Progenitor cell of endocrine pancreas (in vitro differentiated cells): ENCODE results near the gene IQGAP3. TPM values are rescaled to one million over a fixed set of nuclear protein-coding genes. Genes with fewer than 3 reads are reported as not detected.
A peak's percentile ranks its signal among the peaks of the same experiment; 100 is the strongest.

Experiments
- DNase-seq: peaks from one replicate; pipeline ENCODE4 v3.0.0; 2021; ENCODE audit warnings: low spot score; ENCODE audit not compliant: unreplicated experiment
- H3K27ac Mint-ChIP-seq: 2 replicates; pipeline ENCODE4 v1.8.0; 2021; ENCODE audit warnings: mild to moderate bottlenecking, moderate library complexity, mixed read lengths
- H3K27me3 Mint-ChIP-seq: 2 replicates; pipeline ENCODE4 v1.8.0; 2021; ENCODE audit warnings: mixed read lengths
- H3K36me3 Mint-ChIP-seq: 2 replicates; pipeline ENCODE4 v1.8.0; 2022; ENCODE audit warnings: mixed read lengths; ENCODE audit not compliant: insufficient read depth
- H3K4me1 Mint-ChIP-seq: 2 replicates; pipeline ENCODE4 v1.8.0; 2021; ENCODE audit warnings: low read depth, mixed read lengths
- H3K4me3 Mint-ChIP-seq: 2 replicates; pipeline ENCODE4 v1.8.0; 2021; ENCODE audit warnings: low read depth, mild to moderate bottlenecking, moderate library complexity, mixed read lengths
- H3K9me3 Mint-ChIP-seq: 2 replicates; pipeline ENCODE4 v1.8.0; 2021; ENCODE audit warnings: low read depth, mixed read lengths
- total RNA-seq: library from RNA; stranded (reverse); gene quantifications from 2 replicates; pipeline ENCODE4 v1.2.1, GENCODE V29; 2021
- TF ChIP-seq, protein P1 (sequence below): fragments of 200-600 bp; sonication (generic); IDR thresholded peaks from one replicate; pipeline ENCODE4 v1.5.0; 2021; ENCODE audit warnings: antibody characterized with exemption, mild to moderate bottlenecking; ENCODE audit not compliant: unreplicated experiment

Gene IQGAP3
- total RNA-seq, 1 donor from 2014 or later = 29.6 TPM

DNA sequence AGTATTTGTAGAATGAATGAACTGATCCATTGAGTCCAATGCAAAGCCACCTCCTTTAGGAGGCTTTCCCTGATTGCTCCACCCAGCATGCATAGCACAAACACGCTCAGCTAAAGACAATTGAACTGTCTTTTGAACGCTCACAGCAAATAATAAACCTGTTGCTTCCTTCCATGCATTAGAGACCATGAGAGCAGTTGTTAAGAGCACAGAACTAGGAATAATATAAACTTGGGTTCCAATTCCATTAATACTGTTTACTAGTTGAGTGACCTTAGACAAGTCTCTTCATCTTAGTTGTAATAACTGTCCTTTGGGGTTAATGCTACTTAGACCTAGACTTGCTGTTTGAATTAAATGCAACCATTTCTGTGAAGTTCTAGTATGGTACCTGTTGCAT, 65.9 kb downstream of the IQGAP3 start:
- DNase-seq = no peak
- H3K9me3 Mint-ChIP-seq = no peaks in the 10 kb centered on the region
- TF ChIP-seq, protein P1, sequence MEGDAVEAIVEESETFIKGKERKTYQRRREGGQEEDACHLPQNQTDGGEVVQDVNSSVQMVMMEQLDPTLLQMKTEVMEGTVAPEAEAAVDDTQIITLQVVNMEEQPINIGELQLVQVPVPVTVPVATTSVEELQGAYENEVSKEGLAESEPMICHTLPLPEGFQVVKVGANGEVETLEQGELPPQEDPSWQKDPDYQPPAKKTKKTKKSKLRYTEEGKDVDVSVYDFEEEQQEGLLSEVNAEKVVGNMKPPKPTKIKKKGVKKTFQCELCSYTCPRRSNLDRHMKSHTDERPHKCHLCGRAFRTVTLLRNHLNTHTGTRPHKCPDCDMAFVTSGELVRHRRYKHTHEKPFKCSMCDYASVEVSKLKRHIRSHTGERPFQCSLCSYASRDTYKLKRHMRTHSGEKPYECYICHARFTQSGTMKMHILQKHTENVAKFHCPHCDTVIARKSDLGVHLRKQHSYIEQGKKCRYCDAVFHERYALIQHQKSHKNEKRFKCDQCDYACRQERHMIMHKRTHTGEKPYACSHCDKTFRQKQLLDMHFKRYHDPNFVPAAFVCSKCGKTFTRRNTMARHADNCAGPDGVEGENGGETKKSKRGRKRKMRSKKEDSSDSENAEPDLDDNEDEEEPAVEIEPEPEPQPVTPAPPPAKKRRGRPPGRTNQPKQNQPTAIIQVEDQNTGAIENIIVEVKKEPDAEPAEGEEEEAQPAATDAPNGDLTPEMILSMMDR = no peak
- peaks cover 16% of the 10 kb centered on the region for H3K27me3 Mint-ChIP-seq
- H3K4me3 Mint-ChIP-seq = no peak overlapping the region
- H3K36me3 Mint-ChIP-seq = no peaks in the 10 kb centered on the region
- no peak overlapping the region for H3K27ac Mint-ChIP-seq
- H3K4me1 Mint-ChIP-seq = peaks cover 29% of the 10 kb centered on the region

DNA sequence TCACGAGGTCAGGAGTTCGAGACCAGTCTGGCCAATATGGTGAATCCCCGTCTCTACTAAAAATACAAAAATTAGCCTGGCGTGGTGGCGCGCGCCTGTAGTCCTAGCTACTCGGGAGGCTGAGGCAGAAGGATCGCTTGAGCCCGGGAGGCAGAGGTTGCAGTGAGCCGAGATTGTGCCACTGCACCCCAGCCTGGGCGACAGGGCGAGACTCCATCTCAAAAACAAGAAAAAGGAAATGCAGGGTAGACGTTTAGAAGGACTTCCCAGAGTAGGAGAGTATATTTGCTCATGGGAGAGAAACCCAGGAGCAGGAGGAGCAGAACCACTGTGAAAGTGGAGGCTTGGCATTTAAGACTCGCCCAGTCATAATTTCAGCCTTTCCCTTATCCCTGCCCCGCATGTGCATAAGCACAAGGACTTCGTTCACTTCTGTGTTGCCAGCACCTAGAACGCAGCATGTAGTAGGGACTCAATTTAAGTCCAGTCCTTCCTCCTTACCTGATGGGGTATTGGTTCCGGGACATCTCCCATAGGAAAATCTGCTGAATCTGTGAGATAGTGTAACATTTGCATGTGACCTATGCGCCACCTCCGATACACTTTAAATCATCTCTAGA, 66.6 kb downstream of the IQGAP3 start:
- no peak for DNase-seq
- peaks cover 29% of the 10 kb centered on the region for H3K4me1 Mint-ChIP-seq

DNA sequence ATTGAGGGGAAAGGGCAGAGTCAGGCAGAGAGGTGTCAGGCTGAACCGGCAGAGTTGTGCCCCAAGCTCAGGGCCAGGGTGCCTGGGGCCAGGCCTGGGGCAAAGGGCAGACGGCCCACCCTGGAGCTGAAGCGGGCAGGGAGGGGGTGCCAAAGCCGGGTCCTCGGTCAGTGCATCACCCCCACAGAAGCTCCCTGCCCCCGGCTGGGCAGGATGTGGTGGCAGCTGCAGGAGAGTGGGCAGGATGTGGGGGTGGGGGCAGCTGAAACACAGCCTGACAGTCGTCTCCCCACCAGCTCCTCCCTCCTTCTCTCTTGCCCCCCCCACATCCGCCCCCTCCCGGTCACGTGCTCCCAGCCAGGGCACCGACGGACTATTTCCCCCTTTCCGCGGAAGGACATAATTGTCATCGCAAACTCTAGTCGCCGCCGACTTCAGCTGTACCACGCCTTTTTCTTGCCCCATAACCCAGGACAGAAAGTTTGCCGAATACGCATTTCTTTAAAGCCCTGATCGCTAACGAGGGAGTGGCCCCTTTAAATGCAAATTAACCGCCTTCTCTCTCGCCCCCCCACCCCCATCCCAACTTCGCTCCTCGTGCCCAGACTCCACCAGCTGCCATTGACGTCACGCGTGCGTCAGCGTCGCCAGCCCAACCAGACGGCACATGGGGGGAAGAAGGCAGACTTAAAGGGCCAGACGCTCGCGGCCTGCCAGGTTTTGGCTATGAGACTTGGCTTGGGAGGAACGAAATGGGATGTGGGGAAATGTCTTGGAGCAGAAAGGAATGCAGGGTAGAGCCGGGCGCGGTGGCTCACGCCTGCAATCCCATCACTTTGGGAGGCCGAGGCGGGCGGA, 67.3 kb downstream of the IQGAP3 start:
- TF ChIP-seq, protein P1 = no peak
- no peaks in the 10 kb centered on the region for H3K36me3 Mint-ChIP-seq
- H3K27me3 Mint-ChIP-seq = peaks cover 7% of the 10 kb centered on the region
- peak overlapping the region; percentile 73 for H3K4me3 Mint-ChIP-seq
- peak overlapping the region; percentile 99 for H3K27ac Mint-ChIP-seq
- H3K4me1 Mint-ChIP-seq = peaks cover 29% of the 10 kb centered on the region
- DNase-seq = peak; percentile 84
- H3K9me3 Mint-ChIP-seq = no peaks in the 10 kb centered on the region

More for the DNA sequence above, 66.6 kb downstream of the IQGAP3 start:
- H3K9me3 Mint-ChIP-seq = no peaks in the 10 kb centered on the region
- TF ChIP-seq, protein P1 = no peak
- peak overlapping the region; percentile 73 for H3K4me3 Mint-ChIP-seq
- H3K36me3 Mint-ChIP-seq = no peaks in the 10 kb centered on the region
- peak overlapping the region; percentile 73 for H3K27ac Mint-ChIP-seq
- peaks cover 14% of the 10 kb centered on the region for H3K27me3 Mint-ChIP-seq

DNA sequence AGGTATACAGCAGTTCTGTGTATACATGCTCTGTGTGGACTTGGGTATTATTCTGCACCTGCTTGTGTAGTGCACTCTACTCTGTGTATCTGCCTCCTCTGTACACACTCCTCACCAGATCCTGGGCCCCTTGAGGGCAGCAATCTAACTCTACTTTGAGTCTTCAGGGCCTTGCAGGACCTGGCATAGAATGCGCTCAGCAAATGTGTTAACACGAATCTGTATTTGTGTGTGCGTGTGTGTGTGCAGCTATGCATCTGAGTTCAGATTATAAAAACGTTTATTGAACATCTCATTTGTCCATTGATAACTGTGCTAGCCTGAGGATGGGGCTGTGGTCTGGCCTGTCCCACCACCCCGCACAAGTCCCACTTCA, 67.9 kb downstream of the IQGAP3 start:
- H3K9me3 Mint-ChIP-seq = no peaks in the 10 kb centered on the region
- DNase-seq = no peak
- peak overlapping the region; percentile 73 for H3K4me3 Mint-ChIP-seq
- TF ChIP-seq, protein P1 = no peak
- peak overlapping the region; percentile 99 for H3K27ac Mint-ChIP-seq
- no peaks in the 10 kb centered on the region for H3K36me3 Mint-ChIP-seq
- peaks cover 29% of the 10 kb centered on the region for H3K4me1 Mint-ChIP-seq
- peaks cover 3% of the 10 kb centered on the region for H3K27me3 Mint-ChIP-seq

DNA sequence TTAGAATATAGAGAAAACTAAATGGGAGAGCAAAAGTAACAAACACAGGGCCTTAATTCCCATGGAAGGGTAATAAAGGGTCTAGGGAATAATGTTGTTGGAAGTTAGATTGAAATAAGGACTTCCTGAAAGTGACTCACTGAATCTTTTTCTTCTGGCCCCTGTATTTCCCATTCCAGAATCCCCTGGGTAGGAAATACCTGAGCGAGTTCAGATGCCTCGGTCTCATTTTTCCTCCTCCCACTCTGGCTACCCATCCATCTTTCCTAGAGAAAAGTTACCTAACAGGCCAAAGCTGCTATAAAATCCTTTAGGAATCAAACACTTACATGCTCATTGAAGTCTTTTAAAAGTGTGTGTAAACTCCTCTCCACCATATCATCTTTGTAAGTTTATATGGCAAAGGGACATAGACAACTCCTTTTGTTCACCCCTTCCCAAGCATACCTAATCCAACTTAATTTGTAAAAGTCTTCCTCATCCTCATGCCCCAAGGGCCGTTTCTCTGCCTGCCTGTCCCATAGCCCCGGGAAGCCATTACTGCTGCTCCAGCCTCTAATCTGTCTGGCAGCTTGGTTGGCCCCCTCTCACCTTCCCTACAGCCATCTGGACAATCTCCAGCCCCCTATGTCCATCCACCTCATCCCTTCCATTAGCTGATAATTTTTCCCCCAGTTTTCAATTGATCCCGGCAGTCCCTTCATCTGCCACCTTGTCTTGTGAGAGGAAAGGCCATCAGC, 68.5 kb downstream of the IQGAP3 start:
- no peak overlapping the region for H3K4me3 Mint-ChIP-seq
- TF ChIP-seq, protein P1 = no peak
- H3K4me1 Mint-ChIP-seq = peaks cover 33% of the 10 kb centered on the region
- no peaks in the 10 kb centered on the region for H3K36me3 Mint-ChIP-seq
- DNase-seq = no peak
- no peaks in the 10 kb centered on the region for H3K9me3 Mint-ChIP-seq
- H3K27me3 Mint-ChIP-seq = no peaks in the 10 kb centered on the region
- peak overlapping the region; percentile 99 for H3K27ac Mint-ChIP-seq
